Endothelial cell (in vitro differentiated cells): ENCODE measurements around the gene AGBL1. TPM values are rescaled to one million over a fixed set of nuclear protein-coding genes. Genes with fewer than 3 reads are reported as not detected.

Experiments used
- DNase-seq: peaks from one replicate; pipeline ENCODE4 v3.0.0; 2021; ENCODE audit warnings: low spot score
- H3K27ac Mint-ChIP-seq: one replicate; pipeline ENCODE4 v1.8.0; 2021; ENCODE audit warnings: mixed read lengths, inconsistent platforms; ENCODE audit not compliant: unreplicated experiment
- H3K27me3 Mint-ChIP-seq: one replicate; pipeline ENCODE4 v1.8.0; 2021; ENCODE audit warnings: mild to moderate bottlenecking, moderate library complexity, mixed read lengths, inconsistent platforms; ENCODE audit not compliant: unreplicated experiment
- H3K36me3 Mint-ChIP-seq: one replicate; pipeline ENCODE4 v1.8.0; 2021; ENCODE audit warnings: mild to moderate bottlenecking, low read depth, mixed read lengths, inconsistent platforms; ENCODE audit not compliant: unreplicated experiment
- H3K4me1 Mint-ChIP-seq: one replicate; pipeline ENCODE4 v1.8.0; 2021; ENCODE audit warnings: mild to moderate bottlenecking, mixed read lengths, inconsistent platforms; ENCODE audit not compliant: unreplicated experiment
- H3K4me3 Mint-ChIP-seq: one replicate; pipeline ENCODE4 v1.8.0; 2021; ENCODE audit warnings: mild to moderate bottlenecking, mixed read lengths, inconsistent platforms; ENCODE audit not compliant: unreplicated experiment
- H3K9me3 Mint-ChIP-seq: one replicate; pipeline ENCODE4 v1.8.0; 2021; ENCODE audit warnings: mixed read lengths, inconsistent platforms; ENCODE audit not compliant: unreplicated experiment
- total RNA-seq: library from RNA; stranded (reverse); fragmentation: NEBNext Ultra II Directional; extraction: Animal tissue kit (Norgen Biotek cat#: 25700); gene quantifications from one replicate; pipeline ENCODE4 v1.2.1, GENCODE V29; 2021; ENCODE audit not compliant: unreplicated experiment
- TF ChIP-seq, protein P1 (sequence below): fragments of 200-600 bp; sonication (generic); IDR thresholded peaks from one replicate; pipeline ENCODE4 v1.5.0; 2021; ENCODE audit warnings: antibody characterized with exemption; ENCODE audit not compliant: unreplicated experiment

The AGBL1 gene
- total RNA-seq, 1 donor from 2014 or later: 0.03 TPM

DNA sequence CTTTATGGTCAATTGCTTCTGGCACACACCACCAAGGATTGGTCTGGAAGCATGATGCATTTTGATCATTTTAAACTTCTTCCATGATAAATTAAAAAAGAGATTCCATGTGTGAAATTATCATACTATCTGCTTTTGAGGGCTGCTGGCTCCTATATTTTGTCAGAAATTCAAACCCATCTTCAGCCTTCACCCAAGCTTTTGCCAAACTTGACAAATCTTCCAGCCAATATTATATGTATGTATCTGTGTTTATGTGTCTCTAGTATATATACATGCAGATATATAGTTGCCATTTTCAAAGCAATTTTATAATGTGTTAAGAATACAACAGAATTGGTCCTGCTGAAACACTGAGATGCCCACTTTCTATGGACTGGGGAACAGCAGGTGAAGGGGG, 275.7 kb downstream of the AGBL1 start:
- TF ChIP-seq, protein P1, sequence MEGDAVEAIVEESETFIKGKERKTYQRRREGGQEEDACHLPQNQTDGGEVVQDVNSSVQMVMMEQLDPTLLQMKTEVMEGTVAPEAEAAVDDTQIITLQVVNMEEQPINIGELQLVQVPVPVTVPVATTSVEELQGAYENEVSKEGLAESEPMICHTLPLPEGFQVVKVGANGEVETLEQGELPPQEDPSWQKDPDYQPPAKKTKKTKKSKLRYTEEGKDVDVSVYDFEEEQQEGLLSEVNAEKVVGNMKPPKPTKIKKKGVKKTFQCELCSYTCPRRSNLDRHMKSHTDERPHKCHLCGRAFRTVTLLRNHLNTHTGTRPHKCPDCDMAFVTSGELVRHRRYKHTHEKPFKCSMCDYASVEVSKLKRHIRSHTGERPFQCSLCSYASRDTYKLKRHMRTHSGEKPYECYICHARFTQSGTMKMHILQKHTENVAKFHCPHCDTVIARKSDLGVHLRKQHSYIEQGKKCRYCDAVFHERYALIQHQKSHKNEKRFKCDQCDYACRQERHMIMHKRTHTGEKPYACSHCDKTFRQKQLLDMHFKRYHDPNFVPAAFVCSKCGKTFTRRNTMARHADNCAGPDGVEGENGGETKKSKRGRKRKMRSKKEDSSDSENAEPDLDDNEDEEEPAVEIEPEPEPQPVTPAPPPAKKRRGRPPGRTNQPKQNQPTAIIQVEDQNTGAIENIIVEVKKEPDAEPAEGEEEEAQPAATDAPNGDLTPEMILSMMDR: no peak
- Mint-ChIP-seq H3K4me1 (no peaks in the 10 kb centered on the region), H3K4me3 (no peak overlapping the region), H3K27ac (no peak overlapping the region), H3K9me3 (no peaks in the 10 kb centered on the region), H3K36me3 (no peaks in the 10 kb centered on the region), H3K27me3 (no peaks in the 10 kb centered on the region)
- DNase-seq: no peak

DNA sequence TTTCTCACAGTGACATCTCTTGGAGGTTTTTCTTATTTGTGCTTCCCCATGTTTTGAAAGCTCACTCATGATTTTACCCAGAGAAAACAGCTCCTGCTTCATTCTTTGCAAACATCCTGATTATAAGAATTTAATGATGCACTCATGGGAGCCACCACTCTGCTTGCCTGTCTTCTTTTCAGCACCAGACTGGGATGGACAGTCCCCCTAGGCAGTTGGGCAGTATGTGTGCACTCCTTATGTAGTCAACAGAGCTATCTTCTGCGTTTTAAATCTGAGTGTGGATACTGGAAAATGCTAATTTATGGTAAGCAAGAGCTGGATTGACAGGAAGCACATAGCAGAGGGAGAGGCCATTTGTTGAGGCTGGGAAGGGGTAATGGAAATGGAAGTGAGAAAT, 276.1 kb downstream of the AGBL1 start:
- TF ChIP-seq, protein P1: no peak
- no peak overlapping the region for H3K27ac Mint-ChIP-seq
- H3K4me1 Mint-ChIP-seq: no peaks in the 10 kb centered on the region
- H3K27me3 Mint-ChIP-seq: no peaks in the 10 kb centered on the region
- H3K9me3 Mint-ChIP-seq: no peaks in the 10 kb centered on the region
- H3K4me3 Mint-ChIP-seq: no peak overlapping the region
- no peaks in the 10 kb centered on the region for H3K36me3 Mint-ChIP-seq
- peak; percentile 5 for DNase-seq

DNA sequence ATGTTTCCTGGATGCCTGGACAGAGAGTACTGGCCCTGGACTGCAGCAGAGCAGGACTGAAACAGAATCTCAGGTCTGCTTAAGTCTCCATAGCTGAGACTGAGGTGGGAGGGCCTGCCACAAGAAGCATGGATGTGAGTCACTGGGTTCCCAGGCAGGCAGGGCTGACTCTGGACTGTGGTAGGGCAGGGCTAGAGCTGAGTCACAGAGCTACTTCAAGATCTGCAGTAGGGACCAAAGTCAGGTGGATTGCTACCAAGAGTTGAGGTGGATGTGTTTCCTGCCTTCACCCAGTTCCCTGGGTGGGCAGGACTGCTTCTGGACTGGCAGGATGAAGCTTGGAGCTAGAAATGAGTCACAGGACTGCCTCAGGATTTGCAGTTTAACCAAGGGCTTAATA, 282.9 kb downstream of the AGBL1 start:
- Mint-ChIP-seq H3K4me3 (no peak overlapping the region), H3K27me3 (peaks cover 1% of the 10 kb centered on the region), H3K9me3 (no peaks in the 10 kb centered on the region), H3K4me1 (no peaks in the 10 kb centered on the region), H3K36me3 (no peaks in the 10 kb centered on the region), H3K27ac (no peak overlapping the region)
- TF ChIP-seq, protein P1: no peak
- DNase-seq: no peak

DNA sequence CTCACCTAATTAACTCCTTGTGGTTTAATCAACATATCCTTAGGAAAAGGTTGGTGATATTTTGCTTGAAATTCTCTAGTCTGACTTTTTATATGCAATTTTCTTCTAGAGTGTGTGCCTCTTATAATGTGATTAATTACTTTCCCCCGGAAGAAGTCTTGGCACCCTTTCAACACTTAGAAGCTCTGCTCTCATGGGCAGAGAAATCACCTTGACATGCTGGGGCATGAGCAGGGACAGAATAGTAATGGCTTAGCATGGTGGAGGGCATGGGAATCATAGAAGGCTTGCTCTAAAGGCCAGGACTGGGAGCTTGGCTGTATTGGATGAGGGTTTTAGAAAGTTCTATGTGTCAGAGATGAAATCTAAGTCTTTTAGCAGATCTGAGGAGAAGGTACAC, 293.5 kb downstream of the AGBL1 start:
- H3K27me3 Mint-ChIP-seq: peaks cover 2% of the 10 kb centered on the region
- TF ChIP-seq, protein P1: no peak
- no peaks in the 10 kb centered on the region for H3K9me3 Mint-ChIP-seq
- no peaks in the 10 kb centered on the region for H3K4me1 Mint-ChIP-seq
- no peaks in the 10 kb centered on the region for H3K36me3 Mint-ChIP-seq
- H3K4me3 Mint-ChIP-seq: no peak overlapping the region
- DNase-seq: no peak
- H3K27ac Mint-ChIP-seq: no peak overlapping the region

DNA sequence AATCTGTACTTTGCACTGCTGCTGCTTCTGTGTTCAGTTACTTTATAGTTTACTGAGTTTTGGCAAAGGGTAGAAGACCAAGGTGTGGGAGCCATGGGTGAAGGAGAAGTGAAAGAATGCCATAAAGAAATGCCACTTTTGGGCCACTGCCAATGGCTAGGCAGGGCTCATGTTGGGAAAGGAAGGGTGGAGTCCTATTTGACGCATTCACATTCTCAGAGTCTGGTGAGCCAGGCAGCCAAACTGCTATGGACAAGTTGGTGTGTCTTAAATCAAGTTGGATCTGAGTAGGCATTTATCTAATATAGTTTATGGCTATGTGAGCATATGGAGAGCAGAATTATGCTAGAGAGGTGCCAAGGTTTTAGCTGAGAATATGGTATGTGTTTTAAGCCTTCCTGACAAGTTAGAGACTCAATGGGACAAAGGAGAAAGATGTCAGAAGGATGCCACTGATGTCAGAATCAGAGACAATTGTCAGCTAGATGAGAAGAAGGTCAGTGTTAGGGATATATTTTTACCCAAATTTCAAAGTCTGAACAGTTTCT, 296.1 kb downstream of the AGBL1 start:
- Mint-ChIP-seq H3K36me3 (no peaks in the 10 kb centered on the region), H3K4me3 (no peak overlapping the region), H3K27me3 (peaks cover 2% of the 10 kb centered on the region), H3K27ac (no peak overlapping the region), H3K9me3 (no peaks in the 10 kb centered on the region), H3K4me1 (peaks cover 2% of the 10 kb centered on the region)
- TF ChIP-seq, protein P1: no peak
- DNase-seq: no peak
